HepG2 (cell line): ENCODE measurements around the gene FOXD3. TPM values are rescaled to one million over a fixed set of nuclear protein-coding genes. Genes with fewer than 3 reads are reported as not detected.
A peak's percentile ranks its signal among the peaks of the same experiment; 100 is the strongest.

Source experiments
- ATAC-seq: fragments of 200-7000 bp; cut with Tn5 transposase; 3 replicates; pipeline ENCODE4 v1.9.1; 2020; ENCODE audit warnings: mild to moderate bottlenecking, moderate library complexity
- BruUV-seq: library from RNA; stranded (reverse); fragments of 400-500 nt; replicated peaks from 2 replicates; lab custom pipeline; 2021; lab: Mats Ljungman, UMichigan
- CTCF ChIA-PET: fragments of 300-600 bp; formaldehyde crosslinking; extraction: SDS; loops from one replicate; lab custom pipeline; 2021; ENCODE audit warnings: low total read pairs, inconsistent platforms, low intra/inter-chr PET ratio; lab: Yijun Ruan, JAX
- POLR2A ChIA-PET: fragments of 350-600 bp; sonication (Branson Sonifier 250); formaldehyde crosslinking; loops from one replicate; lab custom pipeline; 2020; ENCODE audit warnings: antibody characterized with exemption, inconsistent platforms; lab: Yijun Ruan, JAX
- DNase-seq: peaks from one replicate; pipeline ENCODE4 v3.0.0-alpha.2; 2015; ENCODE audit warnings: low spot score
- FAIRE-seq: peaks from 3 replicates; lab custom pipeline; 2011; peaks lifted over from hg19 to GRCh38; lab: Jason Lieb, UNC
- H2AFZ ChIP-seq: one replicate; pipeline ENCODE4 v1.6.1; 2011; ENCODE audit warnings: low read length, inconsistent platforms
- H3K27ac ChIP-seq: fragments of 300-600 bp; 3 replicates; pipeline ENCODE4 v1.8.0; 2011; ENCODE audit warnings: mixed run types, mild to moderate bottlenecking, mixed read lengths, low read length, inconsistent platforms; ENCODE audit not compliant: insufficient read depth; ENCODE audit errors: extremely low read length
- H3K27me3 ChIP-seq, 2 experiments: fragments of 200-600 bp in 1 of 2; 2 replicates in 1 of 2; 3 replicates in 1 of 2; pipeline versions ENCODE4 v1.6.0 to v1.8.0; 2011; ENCODE audit warnings: low read length in 2 of 2, mild to moderate bottlenecking in 2 of 2, moderate library complexity in 2 of 2, inconsistent platforms in 1 of 2; ENCODE audit not compliant: insufficient read depth in 2 of 2, control insufficient read depth in 1 of 2
- H3K36me3 ChIP-seq, 2 experiments: fragments of 200-600 bp in 1 of 2; replicated peaks in 1 of 2; 2 replicates in 1 of 2; 3 replicates in 1 of 2; pipeline versions ENCODE4 v1.5.1 to v1.8.0; 2011; ENCODE audit warnings: low read length in 2 of 2, inconsistent platforms in 1 of 2; ENCODE audit not compliant: insufficient read depth in 2 of 2, control insufficient read depth in 1 of 2
- H3K4me1 ChIP-seq: 2 replicates; pipeline ENCODE4 v1.5.1; 2012; ENCODE audit warnings: low read length, inconsistent platforms; ENCODE audit not compliant: insufficient read depth
- H3K4me2 ChIP-seq: 2 replicates; pipeline ENCODE4 v1.6.0; 2011; ENCODE audit warnings: low read depth, low read length, inconsistent platforms
- H3K4me3 ChIP-seq, 3 experiments: fragments of 200-600 bp in 1 of 3; sonication (generic), shearing (Covaris generic) in 1 of 3; replicated peaks in 1 of 3; 2 replicates each; pipeline ENCODE4 v1.5.1; 2011 to 2016; ENCODE audit warnings: low read length in 3 of 3, inconsistent platforms in 2 of 3, low read depth in 2 of 3, mild to moderate bottlenecking in 2 of 3, control low read depth in 1 of 3, mixed read lengths in 1 of 3; ENCODE audit not compliant: insufficient read depth in 1 of 3
- H3K79me2 ChIP-seq: one replicate; pipeline ENCODE4 v1.6.1; 2011; ENCODE audit warnings: low read length, inconsistent platforms; ENCODE audit not compliant: insufficient read depth
- H3K9ac ChIP-seq: 2 replicates; pipeline ENCODE4 v1.6.0; 2011; ENCODE audit warnings: mild to moderate bottlenecking, low read depth, low read length, inconsistent platforms; ENCODE audit not compliant: insufficient read depth
- H3K9me3 ChIP-seq: 2 replicates; pipeline ENCODE4 v1.5.1; 2012; ENCODE audit warnings: mild to moderate bottlenecking, low read length
- H4K20me1 ChIP-seq: 2 replicates; pipeline ENCODE4 v1.6.0; 2011; ENCODE audit warnings: inconsistent platforms, mild to moderate bottlenecking, low read length, moderate library complexity; ENCODE audit not compliant: insufficient read depth
- HBP1 ChIP-seq: IDR thresholded peaks from 2 replicates; pipeline ENCODE4 v1.6.1; 2016; ENCODE audit warnings: low read depth, control low read depth
- HINFP ChIP-seq: sonication (generic); formaldehyde crosslinking; IDR thresholded peaks from 2 replicates; pipeline ENCODE4 v1.4.0; 2020; ENCODE audit warnings: low read depth, mild to moderate bottlenecking, missing genetic modification reagents
- TAF1 ChIP-seq: sonication (generic); formaldehyde crosslinking; IDR thresholded peaks from 2 replicates; pipeline ENCODE4 v1.4.0; 2020; ENCODE audit warnings: missing genetic modification reagents
- ZNF513 ChIP-seq: sonication (generic); formaldehyde crosslinking; conservative IDR thresholded peaks from 2 replicates; pipeline ENCODE4 v1.5.0; 2020; ENCODE audit warnings: missing genetic modification reagents
- ZNF547 ChIP-seq: sonication (generic); formaldehyde crosslinking; IDR thresholded peaks from 2 replicates; pipeline ENCODE4 v1.5.1; 2020; ENCODE audit warnings: mild to moderate bottlenecking, missing genetic modification reagents
- ZNF646 ChIP-seq: sonication (generic); formaldehyde crosslinking; IDR thresholded peaks from 2 replicates; pipeline ENCODE4 v1.9.0; 2021; ENCODE audit warnings: mild to moderate bottlenecking, missing genetic modification reagents
- ZNF770 ChIP-seq: sonication (generic); formaldehyde crosslinking; IDR thresholded peaks from 2 replicates; pipeline ENCODE4 v1.5.0; 2020; ENCODE audit warnings: mild to moderate bottlenecking, missing genetic modification reagents
- ZNF784 ChIP-seq: sonication (generic); formaldehyde crosslinking; IDR thresholded peaks from 2 replicates; pipeline ENCODE4 v1.5.1; 2020; ENCODE audit warnings: missing genetic modification reagents, mild to moderate bottlenecking, borderline replicate concordance
- WGBS: methylation state at CpG from one replicate; pipeline ENCODE4 v1.1.6; 2017; ENCODE audit warnings: low lambda C conversion rate; 5-methylcytosine and 5-hydroxymethylcytosine counted together
- in situ Hi-C: cut with HindIII; loops from 2 replicates; pipeline ENCODE4 v1.10.0; 2017; ENCODE audit warnings: low pct_unique_long_range_greater_than_20kb; ENCODE audit not compliant: extremely low pct_ligation_motif_present
- intact Hi-C: fragments of 100-400 bp; cut with micrococcal nuclease; formaldehyde crosslinking; loops from one replicate; pipeline ENCODE4 v1.10.0; 2022; ENCODE audit not compliant: unreplicated experiment
- polyA plus RNA-seq, 8 experiments: library from polyadenylated mRNA; depleted of rRNA in 3 of 8; stranded (reverse) in 7 of 8; unstranded in 1 of 8; fragments of >200 nt; fragmentation: Illumina TruSeq in 4 of 8; extraction: Trizol in 4 of 8; gene quantifications; 2 replicates each; pipeline versions ENCODE4 v1.2.1 to v1.2.3, GENCODE V29; 2011 to 2016; ENCODE audit warnings: low read depth in 4 of 8, missing spikeins in 1 of 8, mixed read lengths in 1 of 8; ENCODE audit not compliant: insufficient read depth in 1 of 8
- total RNA-seq, 5 experiments: library from RNA; depleted of rRNA; stranded (reverse); fragments of >200 nt; fragmentation: Illumina TruSeq; extraction: Trizol; gene quantifications; 2 replicates each; pipeline ENCODE4 v1.2.3, GENCODE V29; 2016; ENCODE audit warnings: low read depth in 1 of 5

The FOXD3 gene
- total and polyA plus RNA-seq, 2 of the 13 experiments (the other 11 are each of a cell fraction or from before 2014, with no cell fraction given): not detected

GRCh38 chr1:63327417-63328054 is 5.2 kb downstream of the FOXD3 start:
- Histone ChIP-seq H3K4me2 (peak overlapping the region; percentile 59), H3K4me1 (peaks cover 22% of the 10 kb centered on the region), H4K20me1 (no peaks in the 10 kb centered on the region), H2AFZ (no peak overlapping the region), H3K79me2 (no peaks in the 10 kb centered on the region), H3K36me3 (no peaks in the 10 kb centered on the region), H3K9ac (no peak overlapping the region), H3K4me3 (no peak overlapping the region), H3K9me3 (no peaks in the 10 kb centered on the region), H3K27me3 (peaks cover 6 to 62% of the 10 kb centered on the region in 2 experiments), H3K27ac (no peak overlapping the region)
- in situ Hi-C loops (loop anchor here (5.0 kb wide), 1 partner anchor 205 kb away; no protein-coding TSS in a partner anchor), intact Hi-C loops (loop anchor here (1.0 kb wide), 1 partner anchor 114 kb away; no protein-coding TSS in a partner anchor)
- ChIA-PET POLR2A (no interaction called here), CTCF (interaction anchor here (1.5 kb wide), 1 partner anchor 114 kb away, joined by 4 read pairs; no protein-coding TSS in a partner anchor)
- FAIRE-seq (no peak), ATAC-seq (peak; percentile 92), DNase-seq (peak; percentile 24)
- no TSS peak for BruUV-seq
- 17% methylated on average over 15 of the region's 25 CpGs for WGBS
- no peak for TF ChIP-seq ZNF784
- TF ChIP-seq TAF1: no peak
- TF ChIP-seq ZNF513: no peak
- TF ChIP-seq HBP1 (CRISPR knock-in tag): no peak
- no peak for TF ChIP-seq ZNF770
- no peak for TF ChIP-seq ZNF646 (CRISPR knock-in tag)
- TF ChIP-seq HINFP (CRISPR knock-in tag): no peak
- no peak for TF ChIP-seq ZNF547
